OCI-M1 (cell line): ENCODE results near the gene KIF6.
"Not testable (repeated sequence)": the region's sequence is repeated elsewhere in the genome, so short reads cannot be mapped to it uniquely, and the experiment has no call there.

Experiments used
- DNase-seq: peaks from one replicate; lab custom pipeline; 2025; lab: John Stamatoyannopoulos, UW

KIF6 gene, protein sequence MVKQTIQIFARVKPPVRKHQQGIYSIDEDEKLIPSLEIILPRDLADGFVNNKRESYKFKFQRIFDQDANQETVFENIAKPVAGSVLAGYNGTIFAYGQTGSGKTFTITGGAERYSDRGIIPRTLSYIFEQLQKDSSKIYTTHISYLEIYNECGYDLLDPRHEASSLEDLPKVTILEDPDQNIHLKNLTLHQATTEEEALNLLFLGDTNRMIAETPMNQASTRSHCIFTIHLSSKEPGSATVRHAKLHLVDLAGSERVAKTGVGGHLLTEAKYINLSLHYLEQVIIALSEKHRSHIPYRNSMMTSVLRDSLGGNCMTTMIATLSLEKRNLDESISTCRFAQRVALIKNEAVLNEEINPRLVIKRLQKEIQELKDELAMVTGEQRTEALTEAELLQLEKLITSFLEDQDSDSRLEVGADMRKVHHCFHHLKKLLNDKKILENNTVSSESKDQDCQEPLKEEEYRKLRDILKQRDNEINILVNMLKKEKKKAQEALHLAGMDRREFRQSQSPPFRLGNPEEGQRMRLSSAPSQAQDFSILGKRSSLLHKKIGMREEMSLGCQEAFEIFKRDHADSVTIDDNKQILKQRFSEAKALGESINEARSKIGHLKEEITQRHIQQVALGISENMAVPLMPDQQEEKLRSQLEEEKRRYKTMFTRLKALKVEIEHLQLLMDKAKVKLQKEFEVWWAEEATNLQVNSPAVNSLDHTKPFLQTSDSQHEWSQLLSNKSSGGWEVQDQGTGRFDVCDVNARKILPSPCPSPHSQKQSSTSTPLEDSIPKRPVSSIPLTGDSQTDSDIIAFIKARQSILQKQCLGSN

GRCh38 chr6:39724787-39725631 is at the start of gene KIF6:
Gene KIF6, minus strand, starts transcription at chr6:39725408. Its CDS starts 98 bp downstream, at chr6:39725310.
- peak; percentile 81 for DNase-seq

DNA sequence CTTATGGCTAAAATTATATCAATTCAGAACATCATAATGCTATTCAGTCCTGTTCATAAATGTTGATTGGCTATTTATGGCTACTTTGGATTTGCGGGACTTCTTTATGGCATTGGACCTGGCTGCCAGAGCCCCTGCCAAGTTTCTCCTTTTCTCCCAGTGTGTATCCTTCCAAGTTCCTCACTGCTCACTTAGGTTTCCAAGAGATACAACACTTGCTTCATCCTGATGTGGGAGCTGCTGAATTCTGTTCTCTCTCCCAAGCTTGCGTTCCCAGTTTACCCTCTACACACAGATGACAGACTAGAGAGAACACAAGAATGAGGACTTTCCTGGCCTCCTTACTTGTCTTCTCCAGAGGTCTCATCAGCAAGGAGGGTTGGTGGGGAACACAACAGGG is 48.6 kb upstream of the KIF6 start:
- no peak for DNase-seq

GRCh38 chr6:39772559-39773273 is 47.5 kb upstream of the KIF6 start:
- no peak for DNase-seq

DNA sequence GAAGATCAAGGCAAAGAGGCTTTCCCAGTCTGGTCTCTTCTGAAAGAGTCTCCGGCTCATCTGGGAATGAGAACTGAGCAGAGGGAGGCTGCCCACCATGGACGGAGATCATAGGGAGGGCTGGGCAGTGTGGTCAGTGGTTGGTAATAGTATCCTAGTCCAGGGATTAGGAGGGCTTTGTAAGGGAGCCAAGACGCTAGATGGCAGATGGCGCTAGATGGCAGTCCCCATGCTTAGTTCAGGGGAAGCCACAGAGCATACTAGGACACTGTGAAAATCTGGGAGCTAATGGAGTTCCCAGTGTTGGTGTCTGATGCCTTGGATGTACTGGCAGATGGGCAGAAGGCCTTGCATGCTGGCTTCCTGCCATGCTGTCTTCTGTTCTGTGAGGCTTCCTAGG is 45.2 kb upstream of the KIF6 start:
- DNase-seq, result no peak

GRCh38 chr6:39769012-39769411 is 43.8 kb upstream of the KIF6 start:
- DNase-seq, result no peak

DNA sequence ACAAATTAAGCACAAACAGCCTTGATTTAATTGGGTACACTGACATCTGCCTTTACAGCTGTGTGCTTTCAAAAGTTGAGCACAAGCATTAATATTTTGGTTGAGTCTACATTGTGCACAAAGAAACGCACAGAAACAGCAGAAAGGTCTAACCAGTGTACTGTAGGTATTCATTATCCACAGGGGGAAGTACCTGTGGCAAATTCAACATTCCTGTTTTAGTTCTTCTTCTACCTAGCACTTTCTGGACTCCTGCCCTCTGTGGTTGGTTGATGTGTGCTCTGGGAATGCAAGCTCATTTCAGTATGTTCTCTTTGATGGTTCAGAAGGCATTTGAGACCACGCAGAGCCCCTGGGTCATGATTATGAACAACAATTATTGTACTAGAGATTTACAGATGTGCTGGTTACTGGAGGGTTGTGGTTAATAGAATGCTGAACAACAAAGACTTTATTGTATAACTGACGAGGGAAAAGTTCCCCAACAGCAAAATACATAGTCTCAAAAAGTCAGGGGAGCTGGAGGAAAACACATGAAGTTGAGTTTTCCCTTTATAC is 40.4 kb upstream of the KIF6 start:
- no peak for DNase-seq

DNA sequence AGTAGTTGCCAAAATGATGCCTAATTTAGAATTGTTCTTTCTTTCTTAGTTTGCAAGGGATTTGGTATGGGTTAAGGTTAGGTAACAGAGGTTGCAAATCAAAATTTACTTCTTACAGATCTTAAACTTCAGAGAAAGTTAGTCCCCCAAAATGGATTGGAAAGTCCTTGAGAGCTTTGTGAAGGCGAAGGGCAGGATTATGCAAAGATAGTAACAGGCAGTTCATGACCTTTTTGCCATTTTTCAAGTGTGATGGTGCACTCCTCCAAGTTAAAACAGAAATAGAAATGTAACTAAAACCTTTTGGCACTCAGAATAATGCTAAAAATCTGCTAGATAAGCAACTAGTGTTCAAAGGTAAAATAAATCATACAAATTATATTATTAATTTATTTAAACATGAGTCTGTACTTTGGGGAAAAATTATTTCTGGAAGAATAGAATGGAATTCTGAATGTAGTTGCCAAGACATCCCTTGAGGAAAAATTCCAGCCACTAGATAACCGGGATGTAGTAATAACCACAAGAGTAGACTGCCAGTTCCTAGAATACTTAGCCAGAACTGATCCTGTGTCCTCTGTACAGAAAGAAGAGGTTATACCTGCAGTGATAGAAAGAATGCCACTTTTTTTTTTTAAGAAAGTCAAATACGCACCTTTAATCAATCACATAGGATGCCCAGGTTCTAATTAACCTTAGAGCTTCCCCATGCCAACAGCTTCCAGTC is 35.2 kb upstream of the KIF6 start:
- no peak for DNase-seq

DNA sequence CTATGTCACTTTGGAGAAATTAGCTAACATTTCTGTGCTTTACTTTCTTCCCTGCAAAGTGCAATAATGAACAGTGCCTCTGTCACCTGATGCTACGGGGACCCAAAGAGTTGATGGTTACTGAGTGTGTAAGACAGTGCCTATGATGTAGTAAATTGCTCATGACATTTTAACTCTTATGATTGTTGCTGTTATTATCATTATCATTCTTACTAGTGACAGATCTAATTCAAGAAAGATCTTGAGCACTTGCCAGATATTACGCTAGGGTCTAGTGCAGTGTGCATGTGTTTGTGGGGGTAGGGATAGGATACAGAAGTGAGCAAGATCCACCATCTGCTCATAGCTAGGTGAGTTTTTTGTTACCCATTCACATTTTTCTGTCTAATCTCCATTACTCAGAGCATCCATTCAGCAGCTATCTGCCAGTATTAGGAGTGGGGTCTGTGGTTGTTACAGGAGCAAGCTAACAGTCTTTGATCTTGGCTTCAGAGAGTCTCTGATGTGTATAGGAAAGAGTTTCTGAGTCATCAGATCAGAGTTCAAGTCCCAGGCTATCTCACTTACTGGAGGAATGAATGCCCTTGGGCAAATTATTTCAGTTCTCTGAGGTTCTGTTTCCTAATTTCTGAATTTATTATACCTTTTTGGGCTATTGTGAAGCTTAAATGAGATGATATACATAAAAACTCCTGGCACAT is 33.8 kb upstream of the KIF6 start:
- DNase-seq, result no peak

GRCh38 chr6:39756582-39756981 is 31.4 kb upstream of the KIF6 start:
- no peak for DNase-seq

- DNase-seq, result no peak
Measured at GRCh38 chr6:39755231-39755630, 30.0 kb upstream of the KIF6 start.

- no peak for DNase-seq
Measured at GRCh38 chr6:39754514-39755115, 29.4 kb upstream of the KIF6 start.

GRCh38 chr6:39753725-39754045 is 28.5 kb upstream of the KIF6 start:
- peak; percentile 49 for DNase-seq

GRCh38 chr6:39752835-39753724 is 27.9 kb upstream of the KIF6 start:
- no peak for DNase-seq

DNA sequence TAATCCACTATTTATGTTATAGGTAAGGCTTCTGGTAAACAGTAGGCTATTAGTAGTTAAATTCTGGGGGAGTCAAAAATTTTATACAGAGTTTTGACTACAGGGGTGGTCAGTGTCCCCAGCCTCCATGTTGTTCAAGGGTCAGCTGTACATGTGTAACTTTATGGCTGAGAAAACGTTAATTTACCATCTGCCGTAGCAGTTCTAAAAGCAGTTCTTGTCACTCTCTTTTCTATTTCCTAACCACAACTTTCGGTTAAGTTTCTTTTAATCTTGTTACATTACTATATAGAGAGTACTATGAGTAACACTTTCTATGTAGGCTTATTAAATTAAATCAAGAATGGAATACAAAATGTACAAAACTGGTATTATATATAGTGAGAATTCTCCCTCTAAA is 21.6 kb upstream of the KIF6 start:
- no peak for DNase-seq

GRCh38 chr6:39733704-39734103 is 8.5 kb upstream of the KIF6 start:
- DNase-seq, result no peak

DNA sequence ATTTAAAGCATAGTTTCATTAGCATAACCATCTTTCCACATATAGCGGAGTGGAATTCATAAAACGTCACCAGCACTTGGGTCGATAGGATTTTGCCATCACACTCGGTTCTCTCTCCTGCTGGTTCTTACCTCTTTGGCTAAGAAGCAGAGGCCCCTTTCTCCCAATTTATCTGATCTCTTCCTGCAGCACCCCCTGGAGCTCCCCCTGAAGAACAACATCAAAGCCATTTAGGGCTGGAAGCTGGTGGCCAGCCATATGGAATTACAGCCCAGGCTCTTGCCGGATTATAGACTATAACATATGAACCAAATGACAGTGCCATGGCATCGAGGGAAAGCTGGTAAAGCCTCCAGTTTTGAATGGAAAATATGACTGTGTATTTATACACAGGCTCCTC is 6.4 kb upstream of the KIF6 start:
- DNase-seq, result no peak

DNA sequence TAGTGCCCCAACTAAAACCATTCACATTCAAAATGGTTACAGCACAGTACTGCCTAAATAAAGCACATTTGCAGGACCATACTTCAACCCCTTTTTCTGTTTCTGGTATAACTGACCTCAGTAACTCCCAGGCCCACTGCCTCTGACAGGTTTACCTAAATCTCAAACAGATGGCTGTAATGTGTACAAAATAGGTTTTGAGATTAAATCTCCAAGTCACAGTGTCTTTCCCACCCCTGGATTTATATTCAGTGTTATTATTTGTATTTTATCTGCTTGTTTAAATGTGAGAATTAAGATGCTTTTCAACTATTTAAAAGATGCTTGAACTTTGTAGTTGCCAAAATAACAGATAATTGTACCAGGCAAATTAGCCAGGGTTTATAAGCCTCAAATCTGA is 4.7 kb upstream of the KIF6 start:
- DNase-seq, result no peak

- DNase-seq, result no peak
Measured at GRCh38 chr6:39725632-39725997, 407 bp upstream of the KIF6 start.

GRCh38 chr6:39723350-39723749 is 1.9 kb downstream of the KIF6 start:
- DNase-seq, result not testable (repeated sequence)
